CD14-positive monocyte (primary cell): ENCODE data around the gene ELOVL6. TPM values are rescaled to one million over a fixed set of nuclear protein-coding genes. Genes with fewer than 3 reads are reported as not detected.

Experiments
- DNase-seq, 3 donors: peaks; one replicate each; pipeline ENCODE4 v3.0.0-alpha.2; 2011 to 2022
- H2AFZ ChIP-seq: 2 replicates; pipeline ENCODE4 v1.6.0; 2012; ENCODE audit warnings: mild to moderate bottlenecking, low read depth, low read length, inconsistent platforms; ENCODE audit not compliant: insufficient read depth, poor library complexity, severe bottlenecking
- H3K27ac ChIP-seq, 2 donors: 1 replicate in 1 of 2; 2 replicates in 1 of 2; pipeline ENCODE4 v1.5.1; 2012 to 2013; ENCODE audit warnings: low read length in 2 of 2, control low read depth in 1 of 2, inconsistent platforms in 1 of 2, low read depth in 1 of 2, mild to moderate bottlenecking in 1 of 2
- H3K27me3 ChIP-seq, 2 donors: one replicate each; pipeline versions ENCODE4 v1.6.0 to v1.6.1; 2011 to 2013; ENCODE audit warnings: low read length in 2 of 2; ENCODE audit not compliant: control insufficient read depth in 2 of 2, insufficient read depth in 2 of 2
- H3K36me3 ChIP-seq, 2 donors: replicated peaks in 1 of 2; 1 replicate in 1 of 2; 2 replicates in 1 of 2; pipeline versions ENCODE4 v1.5.1 to v1.6.1; 2012 to 2013; ENCODE audit warnings: low read length in 2 of 2, control low read depth in 1 of 2, inconsistent platforms in 1 of 2, mild to moderate bottlenecking in 1 of 2; ENCODE audit not compliant: insufficient read depth in 2 of 2, control insufficient read depth in 1 of 2
- H3K4me1 ChIP-seq, 2 donors: 1 replicate in 1 of 2; 2 replicates in 1 of 2; pipeline versions ENCODE4 v1.5.1 to v1.6.1; 2012 to 2013; ENCODE audit warnings: low read length in 2 of 2, control low read depth in 1 of 2, inconsistent platforms in 1 of 2, mild to moderate bottlenecking in 1 of 2, moderate library complexity in 1 of 2; ENCODE audit not compliant: insufficient read depth in 2 of 2, control insufficient read depth in 1 of 2
- H3K4me2 ChIP-seq: replicated peaks from 2 replicates; pipeline ENCODE3; 2012; ENCODE audit warnings: low read length, moderate library complexity, mild to moderate bottlenecking; ENCODE audit not compliant: poor library complexity, severe bottlenecking; ENCODE audit errors: extremely low read depth
- H3K4me3 ChIP-seq, 3 experiments: fragments of 200-600 bp in 1 of 3; sonication (generic) in 1 of 3; replicated peaks in 1 of 3; 1 replicate in 2 of 3; 2 replicates in 1 of 3; pipeline ENCODE4 v1.5.1; 2011 to 2013; ENCODE audit warnings: low read length in 3 of 3, mild to moderate bottlenecking in 3 of 3, control low read depth in 2 of 3, low read depth in 2 of 3, inconsistent platforms in 1 of 3, moderate library complexity in 1 of 3
- H3K79me2 ChIP-seq: 2 replicates; pipeline ENCODE4 v1.6.0; 2012; ENCODE audit warnings: mild to moderate bottlenecking, control low read depth, inconsistent platforms, low read length, moderate library complexity; ENCODE audit not compliant: insufficient read depth
- H3K9ac ChIP-seq: 2 replicates; pipeline ENCODE4 v1.6.0; 2017; ENCODE audit warnings: low read length, mild to moderate bottlenecking; ENCODE audit not compliant: insufficient read depth, poor library complexity, severe bottlenecking
- H3K9me3 ChIP-seq, 2 donors: replicated peaks in 1 of 2; 1 replicate in 1 of 2; 2 replicates in 1 of 2; pipeline versions ENCODE4 v1.5.1 to v1.6.1; 2012 to 2013; ENCODE audit warnings: low read length in 2 of 2, control low read depth in 1 of 2; ENCODE audit not compliant: control insufficient read depth in 1 of 2, insufficient read depth in 1 of 2
- H4K20me1 ChIP-seq: 2 replicates; pipeline ENCODE4 v1.6.0; 2012; ENCODE audit warnings: mild to moderate bottlenecking, low read length, control low read depth, moderate library complexity; ENCODE audit not compliant: insufficient read depth
- H3K27ac Mint-ChIP-seq, 7 donors: one replicate each; pipeline ENCODE4 v1.8.0; 2020; ENCODE audit warnings: mild to moderate bottlenecking in 7 of 7, mixed read lengths in 7 of 7, moderate library complexity in 6 of 7, inconsistent platforms in 2 of 7
- H3K27me3 Mint-ChIP-seq, 3 donors: one replicate each; pipeline ENCODE4 v1.8.0; 2021 to 2022; ENCODE audit warnings: low read depth in 3 of 3, mild to moderate bottlenecking in 3 of 3, mixed read lengths in 3 of 3, moderate library complexity in 3 of 3, inconsistent platforms in 1 of 3
- H3K36me3 Mint-ChIP-seq, 2 donors: one replicate each; pipeline ENCODE4 v1.8.0; 2020; ENCODE audit warnings: mixed read lengths in 2 of 2, inconsistent platforms in 1 of 2, mild to moderate bottlenecking in 1 of 2
- H3K4me1 Mint-ChIP-seq: one replicate; pipeline ENCODE4 v1.8.0; 2020; ENCODE audit warnings: mild to moderate bottlenecking, mixed read lengths
- H3K4me3 Mint-ChIP-seq, 2 donors: one replicate each; pipeline ENCODE4 v1.8.0; 2020; ENCODE audit warnings: mild to moderate bottlenecking in 2 of 2, mixed read lengths in 2 of 2, moderate library complexity in 1 of 2
- H3K9me3 Mint-ChIP-seq, 7 donors: one replicate each; pipeline ENCODE4 v1.8.0; 2020 to 2022; ENCODE audit warnings: mixed read lengths in 7 of 7, mild to moderate bottlenecking in 6 of 7, moderate library complexity in 6 of 7, inconsistent platforms in 2 of 7
- WGBS: methylation state at CpG from one replicate; pipeline ENCODE4 v1.1.5; 2013; ENCODE audit warnings: missing lambda C conversion rate; ENCODE audit not compliant: insufficient coverage; 5-methylcytosine and 5-hydroxymethylcytosine counted together
- intact Hi-C, 2 donors: fragments of 100-400 bp; cut with micrococcal nuclease; formaldehyde crosslinking; loops; one replicate each; pipeline versions ENCODE4 v1.15.0 to v1.15.1; 2023
- polyA plus RNA-seq, 3 donors: library from polyadenylated mRNA; depleted of rRNA in 1 of 3; unstranded in 2 of 3; stranded (reverse) in 1 of 3; fragments of 300-500 nt in 2 of 3; fragments of >200 nt in 1 of 3; fragmentation: Illumina TruSeq in 2 of 3; gene quantifications; 1 replicate in 2 of 3; 2 replicates in 1 of 3; pipeline ENCODE4 v1.2.3, GENCODE V29; 2012 to 2021
- TF ChIP-seq, protein P1 (sequence below): fragments of 200-600 bp; IDR thresholded peaks from one replicate; pipeline ENCODE4 v1.8.0; 2022; ENCODE audit warnings: antibody characterized with exemption, mild to moderate bottlenecking

Gene ELOVL6
- polyA plus RNA-seq, 3 donors: 0.11 to 0.19 TPM; not detected in 1

DNA sequence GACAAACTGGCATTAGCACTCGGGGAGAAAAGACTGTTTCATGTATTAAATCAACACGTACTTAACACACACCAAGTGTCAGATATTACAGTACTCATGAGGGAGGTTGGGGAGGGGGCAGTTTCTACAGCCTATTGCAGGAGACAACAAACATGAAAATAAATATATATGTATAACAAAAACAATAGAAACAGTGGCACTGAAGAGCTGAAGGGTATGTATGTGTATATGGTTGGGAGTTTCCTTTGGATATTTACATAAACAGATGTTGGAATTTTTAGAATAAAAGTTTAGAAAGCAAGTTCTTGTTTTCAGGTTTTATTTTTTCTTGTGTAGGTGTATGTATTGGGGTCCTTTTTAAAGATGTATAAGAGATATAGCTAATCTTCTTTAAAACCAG lies 133.5 kb downstream of the ELOVL6 start:
- H3K4me3 ChIP-seq: no peak overlapping the region
- no peak overlapping the region for H3K9ac ChIP-seq
- no CpG with 5 or more reads among the region's 2 CpGs for WGBS
- Mint-ChIP-seq H3K27me3 (peaks cover 19 to 29% (median 25%) of the 10 kb centered on the region in 3 donors), H3K27ac (no peak overlapping the region), H3K9me3 (peaks cover 0 to 2% (median 0%) of the 10 kb centered on the region in 7 donors), H3K4me3 (no peak overlapping the region), H3K36me3 (peaks cover 0 to 2% of the 10 kb centered on the region in 2 donors), H3K4me1 (peaks cover 8% of the 10 kb centered on the region)
- no peak overlapping the region for H3K4me2 ChIP-seq
- H3K4me1 ChIP-seq: peaks cover 6 to 7% of the 10 kb centered on the region in 2 donors
- no peak for DNase-seq
- no peaks in the 10 kb centered on the region for H3K79me2 ChIP-seq
- intact Hi-C loops: no loop called here
- H3K9me3 ChIP-seq: no peaks in the 10 kb centered on the region
- TF ChIP-seq, protein P1, sequence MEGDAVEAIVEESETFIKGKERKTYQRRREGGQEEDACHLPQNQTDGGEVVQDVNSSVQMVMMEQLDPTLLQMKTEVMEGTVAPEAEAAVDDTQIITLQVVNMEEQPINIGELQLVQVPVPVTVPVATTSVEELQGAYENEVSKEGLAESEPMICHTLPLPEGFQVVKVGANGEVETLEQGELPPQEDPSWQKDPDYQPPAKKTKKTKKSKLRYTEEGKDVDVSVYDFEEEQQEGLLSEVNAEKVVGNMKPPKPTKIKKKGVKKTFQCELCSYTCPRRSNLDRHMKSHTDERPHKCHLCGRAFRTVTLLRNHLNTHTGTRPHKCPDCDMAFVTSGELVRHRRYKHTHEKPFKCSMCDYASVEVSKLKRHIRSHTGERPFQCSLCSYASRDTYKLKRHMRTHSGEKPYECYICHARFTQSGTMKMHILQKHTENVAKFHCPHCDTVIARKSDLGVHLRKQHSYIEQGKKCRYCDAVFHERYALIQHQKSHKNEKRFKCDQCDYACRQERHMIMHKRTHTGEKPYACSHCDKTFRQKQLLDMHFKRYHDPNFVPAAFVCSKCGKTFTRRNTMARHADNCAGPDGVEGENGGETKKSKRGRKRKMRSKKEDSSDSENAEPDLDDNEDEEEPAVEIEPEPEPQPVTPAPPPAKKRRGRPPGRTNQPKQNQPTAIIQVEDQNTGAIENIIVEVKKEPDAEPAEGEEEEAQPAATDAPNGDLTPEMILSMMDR: no peak
- no peak overlapping the region for H2AFZ ChIP-seq
- H4K20me1 ChIP-seq: no peaks in the 10 kb centered on the region
- H3K27me3 ChIP-seq: peaks cover 21 to 33% of the 10 kb centered on the region in 2 donors
- no peaks in the 10 kb centered on the region for H3K36me3 ChIP-seq
- H3K27ac ChIP-seq: no peak overlapping the region

GRCh38 chr4:110064295-110064694 lies 134.1 kb downstream of the ELOVL6 start:
- Mint-ChIP-seq H3K27ac (no peak overlapping the region), H3K36me3 (peaks cover 0 to 2% of the 10 kb centered on the region in 2 donors), H3K4me1 (peaks cover 15% of the 10 kb centered on the region), H3K9me3 (peaks cover 0 to 2% (median 0%) of the 10 kb centered on the region in 7 donors), H3K27me3 (peaks cover 19 to 30% (median 25%) of the 10 kb centered on the region in 3 donors), H3K4me3 (no peak overlapping the region)
- Histone ChIP-seq H3K4me2 (no peak overlapping the region), H3K4me1 (peaks cover 12 to 13% of the 10 kb centered on the region in 2 donors), H3K9me3 (no peaks in the 10 kb centered on the region), H3K36me3 (no peaks in the 10 kb centered on the region), H3K9ac (no peak overlapping the region), H2AFZ (no peak overlapping the region), H3K4me3 (no peak overlapping the region), H3K27me3 (peaks cover 21 to 35% of the 10 kb centered on the region in 2 donors), H4K20me1 (no peaks in the 10 kb centered on the region), H3K79me2 (no peaks in the 10 kb centered on the region), H3K27ac (no peak overlapping the region)
- 100% methylated on average over 1 of the region's 1 CpG for WGBS
- TF ChIP-seq, protein P1: no peak
- intact Hi-C loops: no loop called here
- no peak for DNase-seq
